ENCODE measurements around the gene NCKAP5.

The NCKAP5 gene

GRCh38 chr2:133452583-133452982 is 115.7 kb downstream of the NCKAP5 start:
- DNase-seq = no peak

- no peak for DNase-seq
Observed at GRCh38 chr2:133452146-133452545, 116.1 kb downstream of the NCKAP5 start.

- no peak for DNase-seq
Observed at GRCh38 chr2:133448195-133448594, 120.1 kb downstream of the NCKAP5 start.

GRCh38 chr2:133447303-133447702 is 121.0 kb downstream of the NCKAP5 start:
- no peak for DNase-seq

- no peak for DNase-seq
Observed at GRCh38 chr2:133444465-133444864, 123.8 kb downstream of the NCKAP5 start.

GRCh38 chr2:133442393-133442792 is 125.9 kb downstream of the NCKAP5 start:
- DNase-seq = no peak

GRCh38 chr2:133439565-133439920 is 128.7 kb downstream of the NCKAP5 start:
- no peak for DNase-seq

- DNase-seq = no peak
Observed at GRCh38 chr2:133438848-133439564, 129.3 kb downstream of the NCKAP5 start.

GRCh38 chr2:133438026-133438425 is 130.2 kb downstream of the NCKAP5 start:
- peak; percentile 10 for DNase-seq

- DNase-seq = no peak
Observed at GRCh38 chr2:133437492-133437891, 130.8 kb downstream of the NCKAP5 start.

- DNase-seq = peak; percentile 7
Observed at GRCh38 chr2:133434959-133435668, 133.1 kb downstream of the NCKAP5 start.

GRCh38 chr2:133433455-133434451 is 134.5 kb downstream of the NCKAP5 start:
- no peak for DNase-seq

- DNase-seq = no peak
Observed at GRCh38 chr2:133432778-133433177, 135.5 kb downstream of the NCKAP5 start.

GRCh38 chr2:133431289-133431688 is 137.0 kb downstream of the NCKAP5 start:
- DNase-seq = no peak

- no peak for DNase-seq
Observed at GRCh38 chr2:133426791-133427190, 141.5 kb downstream of the NCKAP5 start.

GRCh38 chr2:133425612-133426011 is 142.7 kb downstream of the NCKAP5 start:
- no peak for DNase-seq

- DNase-seq = no peak
Observed at GRCh38 chr2:133424876-133425275, 143.4 kb downstream of the NCKAP5 start.

- no peak for DNase-seq
Observed at GRCh38 chr2:133422931-133423351, 145.3 kb downstream of the NCKAP5 start.

GRCh38 chr2:133421516-133422324 is 146.5 kb downstream of the NCKAP5 start:
- no peak for DNase-seq

- DNase-seq = no peak
Observed at GRCh38 chr2:133420788-133421187, 147.5 kb downstream of the NCKAP5 start.

GRCh38 chr2:133418671-133419070 is 149.6 kb downstream of the NCKAP5 start:
- DNase-seq = no peak

GRCh38 chr2:133418021-133418420 is 150.2 kb downstream of the NCKAP5 start:
- DNase-seq = no peak
